ENCODE measurements around the gene MTCL1. TPM values are rescaled to one million over a fixed set of nuclear protein-coding genes. Genes with fewer than 3 reads are reported as not detected.

MTCL1 gene
- polyA plus RNA-seq, 2 donors = 4.4 to 6.5 TPM

DNA sequence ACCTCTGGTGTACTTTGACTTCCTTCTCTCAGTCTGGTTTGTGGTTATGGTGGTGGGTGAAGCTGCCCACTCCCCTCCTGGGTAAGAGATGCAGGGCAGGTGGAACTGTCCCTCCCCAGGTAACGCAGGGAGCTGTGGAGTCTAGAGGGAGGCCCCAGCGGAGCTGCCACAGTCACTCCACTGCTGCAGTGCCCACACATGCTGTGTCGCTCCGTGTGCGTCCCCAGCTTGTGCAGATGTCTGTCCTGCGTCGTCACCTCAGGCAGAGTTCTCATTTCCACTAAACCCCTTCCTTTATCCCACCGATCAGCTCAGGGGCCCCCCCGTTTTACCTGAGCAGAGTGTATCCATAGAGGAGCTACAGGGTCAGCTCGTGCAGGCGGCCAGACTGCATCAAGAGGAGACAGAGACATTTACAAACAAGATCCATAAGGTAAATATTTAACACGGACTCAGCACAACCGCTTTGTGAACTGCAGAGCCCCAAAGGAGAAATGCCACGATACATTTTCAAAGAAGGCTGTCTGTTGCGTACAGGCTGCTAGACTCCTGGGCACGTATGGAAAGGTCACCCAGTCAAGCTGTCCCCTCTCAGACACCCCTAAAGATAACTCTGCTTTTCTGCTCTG lies 87.4 kb downstream of the MTCL1 start:
- Histone ChIP-seq H3K4me3 (ENCODE audit: low read depth in 1 of 2, low read length in 2 of 2) (no peak overlapping the region), H3K27me3 (ENCODE audit: control insufficient read depth in 1 of 2, insufficient read depth in 2 of 2, low read length in 2 of 2) (no peaks in the 10 kb centered on the region), H3K9me3 (ENCODE audit: control insufficient read depth in 2 of 2, insufficient read depth in 1 of 2, low read depth in 1 of 2, low read length in 1 of 2) (no peaks in the 10 kb centered on the region), H3K4me1 (ENCODE audit: control insufficient read depth in 2 of 2, insufficient read depth in 2 of 2, low read length in 1 of 2) (no peaks in the 10 kb centered on the region), H3K36me3 (ENCODE audit: control insufficient read depth in 2 of 2, insufficient read depth in 2 of 2, low read length in 1 of 2) (no peaks in the 10 kb centered on the region), H3K27ac (ENCODE audit: low read depth in 2 of 2, low read length in 1 of 2) (no peak overlapping the region)
- 86 to 87% methylated on average over 16 of the region's 16 CpGs for WGBS, 2 donors

DNA sequence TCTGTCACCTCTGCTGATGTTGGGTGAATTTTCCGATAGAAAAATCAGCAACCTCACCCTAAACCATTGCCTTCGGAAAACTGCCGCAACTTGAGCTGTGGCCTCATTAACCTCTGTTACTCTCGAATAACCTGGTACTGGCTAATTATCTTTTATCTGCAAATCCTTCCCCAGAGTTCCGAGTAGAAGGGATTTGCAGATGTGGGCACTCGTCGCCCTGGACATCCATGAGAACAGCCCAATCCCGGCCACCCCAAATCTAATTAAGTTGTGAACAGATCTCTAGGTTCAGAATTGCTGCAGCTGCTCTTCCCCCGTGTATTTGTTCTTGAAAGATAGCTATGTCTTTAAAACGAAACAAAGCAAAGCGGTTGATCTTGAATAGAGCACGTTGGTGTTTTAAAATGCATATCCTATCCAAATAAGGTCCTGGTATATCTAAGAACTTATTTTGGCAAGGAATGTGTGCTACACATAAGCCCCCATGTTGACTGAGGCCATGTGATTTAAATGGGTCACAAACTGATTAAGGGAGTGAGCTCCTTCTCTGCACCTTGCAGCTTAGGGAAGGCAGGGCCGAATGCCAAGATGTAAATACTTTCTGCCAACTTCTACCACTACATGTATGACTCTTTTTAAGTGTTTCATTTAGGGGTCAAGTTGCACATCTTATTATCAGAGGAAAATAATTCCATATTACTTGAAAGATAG lies 88.2 kb downstream of the MTCL1 start:
- Histone ChIP-seq H3K9me3 (ENCODE audit: control insufficient read depth in 2 of 2, insufficient read depth in 1 of 2, low read depth in 1 of 2, low read length in 1 of 2) (no peaks in the 10 kb centered on the region), H3K36me3 (ENCODE audit: control insufficient read depth in 2 of 2, insufficient read depth in 2 of 2, low read length in 1 of 2) (no peaks in the 10 kb centered on the region), H3K4me3 (ENCODE audit: low read depth in 1 of 2, low read length in 2 of 2) (no peak overlapping the region), H3K4me1 (ENCODE audit: control insufficient read depth in 2 of 2, insufficient read depth in 2 of 2, low read length in 1 of 2) (no peaks in the 10 kb centered on the region), H3K27ac (ENCODE audit: low read depth in 2 of 2, low read length in 1 of 2) (no peak overlapping the region), H3K27me3 (ENCODE audit: control insufficient read depth in 1 of 2, insufficient read depth in 2 of 2, low read length in 2 of 2) (no peaks in the 10 kb centered on the region)
- 69 to 84% methylated on average over 13 of the region's 13 CpGs for WGBS, 2 donors

DNA sequence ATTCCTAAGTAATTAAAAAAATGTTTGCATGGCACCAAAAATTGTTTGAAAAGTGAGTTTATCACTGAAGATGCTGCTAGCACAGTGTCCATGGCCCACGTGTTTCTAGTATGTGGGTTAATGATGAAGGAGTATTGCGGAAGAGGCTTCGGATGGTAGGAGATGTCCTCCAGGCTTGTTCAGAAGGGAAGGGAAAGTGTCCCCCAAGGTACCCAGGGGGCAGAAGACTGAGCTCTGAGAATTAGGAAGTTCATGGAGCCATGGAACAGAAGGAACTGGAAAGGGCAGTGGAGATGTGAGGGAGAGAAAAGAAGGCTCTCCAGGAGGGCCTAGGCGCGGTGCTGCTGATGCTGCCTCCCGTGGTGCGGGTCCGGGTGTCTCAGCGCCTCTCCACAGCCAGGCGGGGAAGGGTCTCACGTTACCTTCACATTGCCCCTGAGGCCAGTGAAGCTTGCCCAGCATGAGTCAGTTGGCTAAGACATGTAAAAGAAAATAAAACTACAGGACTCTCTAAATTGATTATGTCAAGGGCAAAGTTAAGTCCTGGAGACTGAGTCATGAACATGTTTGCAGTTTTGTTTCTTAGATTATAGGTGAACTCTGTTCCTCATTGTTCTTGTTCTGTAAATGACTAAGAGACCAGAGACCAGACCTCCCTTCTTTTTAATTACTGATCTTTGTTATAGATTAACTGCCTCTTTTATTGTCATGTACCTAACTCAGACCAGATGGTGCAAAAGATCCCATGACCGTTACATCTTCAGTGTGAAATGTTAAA lies 89.0 kb downstream of the MTCL1 start:
- Histone ChIP-seq H3K27ac (ENCODE audit: low read depth in 2 of 2, low read length in 1 of 2) (no peak overlapping the region), H3K4me3 (ENCODE audit: low read depth in 1 of 2, low read length in 2 of 2) (no peak overlapping the region), H3K9me3 (ENCODE audit: control insufficient read depth in 2 of 2, insufficient read depth in 1 of 2, low read depth in 1 of 2, low read length in 1 of 2) (no peaks in the 10 kb centered on the region), H3K36me3 (ENCODE audit: control insufficient read depth in 2 of 2, insufficient read depth in 2 of 2, low read length in 1 of 2) (no peaks in the 10 kb centered on the region), H3K4me1 (ENCODE audit: control insufficient read depth in 2 of 2, insufficient read depth in 2 of 2, low read length in 1 of 2) (no peaks in the 10 kb centered on the region), H3K27me3 (ENCODE audit: control insufficient read depth in 1 of 2, insufficient read depth in 2 of 2, low read length in 2 of 2) (no peaks in the 10 kb centered on the region)
- 75 to 77% methylated on average over 12 of the region's 12 CpGs for WGBS, 2 donors

DNA sequence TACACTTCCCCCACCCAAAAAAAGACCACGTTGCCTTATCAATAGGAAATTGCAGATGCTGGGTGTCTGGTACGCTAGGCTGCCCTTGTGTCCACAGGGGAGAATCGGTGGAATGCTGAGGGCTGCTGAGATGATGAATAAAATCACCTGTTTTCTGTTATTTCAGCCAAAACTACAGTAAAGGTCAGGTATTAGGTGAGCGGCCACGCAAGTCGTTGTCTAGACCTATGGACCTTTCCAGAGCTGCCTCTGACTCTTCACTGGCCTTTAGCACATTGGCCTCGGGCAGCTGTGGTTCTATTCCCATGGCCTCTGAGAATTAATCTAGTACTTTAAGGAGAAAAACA lies 89.6 kb downstream of the MTCL1 start:
- Histone ChIP-seq H3K27me3 (ENCODE audit: control insufficient read depth in 1 of 2, insufficient read depth in 2 of 2, low read length in 2 of 2) (no peaks in the 10 kb centered on the region), H3K4me1 (ENCODE audit: control insufficient read depth in 2 of 2, insufficient read depth in 2 of 2, low read length in 1 of 2) (no peaks in the 10 kb centered on the region), H3K36me3 (ENCODE audit: control insufficient read depth in 2 of 2, insufficient read depth in 2 of 2, low read length in 1 of 2) (no peaks in the 10 kb centered on the region), H3K4me3 (ENCODE audit: low read depth in 1 of 2, low read length in 2 of 2) (no peak overlapping the region), H3K27ac (ENCODE audit: low read depth in 2 of 2, low read length in 1 of 2) (no peak overlapping the region), H3K9me3 (ENCODE audit: control insufficient read depth in 2 of 2, insufficient read depth in 1 of 2, low read depth in 1 of 2, low read length in 1 of 2) (no peaks in the 10 kb centered on the region)
- 71 to 86% methylated on average over 7 of the region's 7 CpGs for WGBS, 2 donors

DNA sequence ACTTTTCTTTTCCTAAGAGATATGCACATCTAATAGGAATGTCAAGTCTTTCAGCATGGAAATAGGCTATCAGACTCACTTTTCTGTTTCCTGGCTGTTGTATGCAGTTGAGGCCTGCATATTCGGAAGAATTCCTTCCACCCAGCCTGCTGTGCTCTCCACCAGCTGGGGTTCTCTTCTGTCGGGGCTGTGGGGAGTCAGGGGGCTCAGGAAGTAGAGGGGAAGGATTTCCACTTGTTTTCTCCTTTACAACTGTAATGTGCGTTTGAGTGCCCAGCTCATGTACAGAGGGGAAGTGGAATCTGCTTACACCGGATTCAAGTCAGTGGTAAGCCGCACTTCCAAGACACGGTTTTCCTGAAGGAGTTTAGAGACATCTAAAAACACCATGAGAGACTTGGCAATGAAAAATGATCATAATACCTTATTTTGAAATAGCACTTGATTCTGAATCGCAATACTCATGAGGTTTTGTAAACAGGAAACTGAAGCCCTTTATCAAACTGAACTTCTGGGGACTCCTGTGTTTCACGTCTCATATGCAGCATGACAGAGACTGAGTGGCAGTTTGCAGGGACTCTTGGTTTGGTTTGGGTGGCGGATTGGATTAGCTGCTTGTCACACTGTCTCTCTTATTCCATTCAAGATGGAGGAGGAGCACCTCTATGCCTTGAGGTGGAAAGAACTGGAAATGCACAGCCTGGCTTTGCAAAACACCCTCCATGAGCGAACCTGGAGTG lies 90.4 kb downstream of the MTCL1 start:
- H3K9me3 ChIP-seq (ENCODE audit: control insufficient read depth in 2 of 2, insufficient read depth in 1 of 2, low read depth in 1 of 2, low read length in 1 of 2) = no peaks in the 10 kb centered on the region
- no peaks in the 10 kb centered on the region for H3K27me3 ChIP-seq (ENCODE audit: control insufficient read depth in 1 of 2, insufficient read depth in 2 of 2, low read length in 2 of 2)
- H3K4me1 ChIP-seq (ENCODE audit: control insufficient read depth in 2 of 2, insufficient read depth in 2 of 2, low read length in 1 of 2) = peaks cover 0 to 2% of the 10 kb centered on the region in 2 donors
- no peaks in the 10 kb centered on the region for H3K36me3 ChIP-seq (ENCODE audit: control insufficient read depth in 2 of 2, insufficient read depth in 2 of 2, low read length in 1 of 2)
- H3K4me3 ChIP-seq (ENCODE audit: low read depth in 1 of 2, low read length in 2 of 2) = no peak overlapping the region
- no peak overlapping the region for H3K27ac ChIP-seq (ENCODE audit: low read depth in 2 of 2, low read length in 1 of 2)
- 77% methylated on average over 10 of the region's 10 CpGs for WGBS, 2 donors

DNA sequence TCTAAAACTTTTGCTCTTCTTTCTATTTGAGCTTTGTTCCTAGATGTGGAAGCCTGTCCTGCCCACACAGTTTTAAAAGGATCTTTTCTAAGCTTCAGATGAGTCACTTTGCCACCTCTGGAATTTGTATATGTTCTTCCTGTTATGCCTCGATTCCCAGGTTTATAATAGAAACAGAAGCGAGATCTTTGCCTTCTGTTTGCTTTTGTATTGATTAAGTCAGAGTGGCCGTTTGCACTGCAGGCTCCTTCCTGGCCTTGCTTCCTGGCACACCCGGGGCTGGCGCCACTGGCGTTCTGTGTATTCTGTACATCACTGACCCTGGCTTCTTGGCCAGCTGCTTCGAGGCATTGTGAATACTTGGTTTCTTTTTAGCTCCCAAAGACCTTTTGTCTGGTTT lies 91.8 kb downstream of the MTCL1 start:
- 26 to 32% methylated on average over 7 of the region's 7 CpGs for WGBS, 2 donors
- H3K27ac ChIP-seq (ENCODE audit: low read depth in 2 of 2, low read length in 1 of 2) = no peak overlapping the region
- H3K27me3 ChIP-seq (ENCODE audit: control insufficient read depth in 1 of 2, insufficient read depth in 2 of 2, low read length in 2 of 2) = no peaks in the 10 kb centered on the region
- no peak overlapping the region for H3K4me3 ChIP-seq (ENCODE audit: low read depth in 1 of 2, low read length in 2 of 2)
- no peaks in the 10 kb centered on the region for H3K36me3 ChIP-seq (ENCODE audit: control insufficient read depth in 2 of 2, insufficient read depth in 2 of 2, low read length in 1 of 2)
- peaks cover 0 to 2% of the 10 kb centered on the region in 2 donors for H3K4me1 ChIP-seq (ENCODE audit: control insufficient read depth in 2 of 2, insufficient read depth in 2 of 2, low read length in 1 of 2)
- no peaks in the 10 kb centered on the region for H3K9me3 ChIP-seq (ENCODE audit: control insufficient read depth in 2 of 2, insufficient read depth in 1 of 2, low read depth in 1 of 2, low read length in 1 of 2)

DNA sequence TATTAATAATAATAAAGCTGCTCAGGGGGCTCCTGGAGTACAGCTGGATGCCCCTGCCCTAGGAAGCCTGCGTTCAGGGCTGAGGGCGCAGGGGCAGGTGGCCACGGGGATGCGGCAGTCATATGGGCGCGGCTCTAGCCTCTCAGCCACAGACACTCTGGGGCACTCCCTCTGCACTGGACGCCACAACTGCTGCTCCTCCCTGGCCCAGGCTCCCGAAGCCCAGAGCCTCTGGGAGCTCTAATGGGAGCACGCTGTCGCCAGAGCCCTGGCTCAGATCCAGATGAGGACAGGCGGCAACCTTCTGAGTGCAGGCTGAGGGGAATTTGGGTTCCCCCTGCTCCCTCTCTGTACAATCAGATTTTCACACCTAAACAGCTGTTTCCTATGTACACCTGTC lies 93.6 kb downstream of the MTCL1 start:
- Histone ChIP-seq H3K27me3 (ENCODE audit: control insufficient read depth in 1 of 2, insufficient read depth in 2 of 2, low read length in 2 of 2) (no peaks in the 10 kb centered on the region), H3K4me1 (ENCODE audit: control insufficient read depth in 2 of 2, insufficient read depth in 2 of 2, low read length in 1 of 2) (peaks cover 0 to 2% of the 10 kb centered on the region in 2 donors), H3K27ac (ENCODE audit: low read depth in 2 of 2, low read length in 1 of 2) (peak overlapping the region in 1 of 2 donors; percentile 40), H3K9me3 (ENCODE audit: control insufficient read depth in 2 of 2, insufficient read depth in 1 of 2, low read depth in 1 of 2, low read length in 1 of 2) (no peaks in the 10 kb centered on the region), H3K4me3 (ENCODE audit: low read depth in 1 of 2, low read length in 2 of 2) (no peak overlapping the region), H3K36me3 (ENCODE audit: control insufficient read depth in 2 of 2, insufficient read depth in 2 of 2, low read length in 1 of 2) (no peaks in the 10 kb centered on the region)
- WGBS, 2 donors = 64 to 69% methylated on average over 11 of the region's 11 CpGs

DNA sequence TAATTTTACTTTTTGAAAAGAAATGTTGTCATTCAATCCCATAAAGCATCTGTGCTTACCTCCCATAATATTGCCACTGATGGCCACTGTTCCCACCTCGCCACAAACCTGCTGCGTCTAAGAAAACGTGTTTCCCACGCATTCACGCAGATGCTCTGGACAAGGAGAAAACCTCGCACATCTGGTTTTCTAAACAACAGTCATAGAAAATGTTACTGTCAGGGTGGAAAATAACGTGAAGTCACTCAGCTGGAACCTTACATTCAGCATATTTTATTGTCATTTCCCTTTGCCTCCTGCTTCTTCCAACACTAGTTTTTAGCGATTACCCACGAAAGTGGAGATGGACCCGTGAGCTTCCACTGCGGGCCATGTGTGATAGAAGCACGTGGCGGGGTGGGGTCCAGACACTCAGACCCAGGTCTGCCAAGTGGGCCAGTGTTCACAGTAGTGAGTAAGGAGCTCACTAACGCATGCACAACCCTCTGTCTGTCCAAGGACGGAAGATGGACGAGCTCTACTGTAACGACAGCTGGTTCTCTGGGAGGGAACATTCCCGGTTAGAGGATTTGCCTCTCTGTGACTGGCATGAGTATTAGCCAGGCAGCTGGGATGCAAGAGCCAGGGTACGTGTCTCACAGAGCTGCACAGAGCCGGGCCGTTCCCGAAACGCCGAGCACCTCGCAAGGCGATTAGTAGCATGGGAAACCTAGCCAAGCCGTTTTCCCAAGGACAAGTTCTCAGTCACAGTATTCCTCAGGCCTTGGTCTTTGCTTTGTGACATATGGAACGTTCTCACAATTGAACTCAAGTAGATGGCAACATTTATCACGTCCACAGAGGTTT lies 94.5 kb downstream of the MTCL1 start:
- peaks cover 0 to 2% of the 10 kb centered on the region in 2 donors for H3K4me1 ChIP-seq (ENCODE audit: control insufficient read depth in 2 of 2, insufficient read depth in 2 of 2, low read length in 1 of 2)
- H3K27ac ChIP-seq (ENCODE audit: low read depth in 2 of 2, low read length in 1 of 2) = peak overlapping the region; percentile 33 to 77
- 67 to 71% methylated on average over 29 of the region's 29 CpGs for WGBS, 2 donors
- no peaks in the 10 kb centered on the region for H3K9me3 ChIP-seq (ENCODE audit: control insufficient read depth in 2 of 2, insufficient read depth in 1 of 2, low read depth in 1 of 2, low read length in 1 of 2)
- no peaks in the 10 kb centered on the region for H3K27me3 ChIP-seq (ENCODE audit: control insufficient read depth in 1 of 2, insufficient read depth in 2 of 2, low read length in 2 of 2)
- H3K4me3 ChIP-seq (ENCODE audit: low read depth in 1 of 2, low read length in 2 of 2) = no peak overlapping the region
- H3K36me3 ChIP-seq (ENCODE audit: control insufficient read depth in 2 of 2, insufficient read depth in 2 of 2, low read length in 1 of 2) = no peaks in the 10 kb centered on the region

DNA sequence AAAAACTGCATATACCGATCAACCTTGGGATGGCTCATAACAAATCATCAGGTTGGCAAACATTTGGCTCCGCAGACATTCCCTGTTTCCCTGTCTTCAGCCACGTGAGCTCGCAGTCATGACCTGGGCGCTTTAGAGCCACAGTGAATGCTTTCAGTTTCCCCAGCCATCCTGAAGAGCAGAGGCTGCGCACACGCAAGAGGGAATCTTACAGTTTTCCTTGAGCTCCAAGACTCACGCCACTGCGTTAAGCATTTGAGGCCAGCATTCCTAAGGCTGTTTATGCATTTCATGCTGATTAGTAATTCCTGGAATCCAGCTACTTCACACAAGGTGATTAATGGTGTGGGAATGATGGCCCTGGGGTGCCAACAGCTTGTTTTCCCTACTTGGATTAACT lies 95.1 kb downstream of the MTCL1 start:
- Histone ChIP-seq H3K9me3 (ENCODE audit: control insufficient read depth in 2 of 2, insufficient read depth in 1 of 2, low read depth in 1 of 2, low read length in 1 of 2) (no peaks in the 10 kb centered on the region), H3K27me3 (ENCODE audit: control insufficient read depth in 1 of 2, insufficient read depth in 2 of 2, low read length in 2 of 2) (no peaks in the 10 kb centered on the region), H3K4me1 (ENCODE audit: control insufficient read depth in 2 of 2, insufficient read depth in 2 of 2, low read length in 1 of 2) (peaks cover 0 to 2% of the 10 kb centered on the region in 2 donors), H3K36me3 (ENCODE audit: control insufficient read depth in 2 of 2, insufficient read depth in 2 of 2, low read length in 1 of 2) (no peaks in the 10 kb centered on the region), H3K4me3 (ENCODE audit: low read depth in 1 of 2, low read length in 2 of 2) (no peak overlapping the region), H3K27ac (ENCODE audit: low read depth in 2 of 2, low read length in 1 of 2) (peak overlapping the region; percentile 33 to 77)
- WGBS, 2 donors = 35 to 41% methylated on average over 9 of the region's 9 CpGs

Data from esophagus (tissue), 2 donors.